Fibroblast of skin of scalp (primary cell): ENCODE data around the gene CRTC2.

Experiments used
- DNase-seq: peaks from one replicate; pipeline ENCODE4 v3.0.0-alpha.2; 2013

Gene CRTC2

DNA sequence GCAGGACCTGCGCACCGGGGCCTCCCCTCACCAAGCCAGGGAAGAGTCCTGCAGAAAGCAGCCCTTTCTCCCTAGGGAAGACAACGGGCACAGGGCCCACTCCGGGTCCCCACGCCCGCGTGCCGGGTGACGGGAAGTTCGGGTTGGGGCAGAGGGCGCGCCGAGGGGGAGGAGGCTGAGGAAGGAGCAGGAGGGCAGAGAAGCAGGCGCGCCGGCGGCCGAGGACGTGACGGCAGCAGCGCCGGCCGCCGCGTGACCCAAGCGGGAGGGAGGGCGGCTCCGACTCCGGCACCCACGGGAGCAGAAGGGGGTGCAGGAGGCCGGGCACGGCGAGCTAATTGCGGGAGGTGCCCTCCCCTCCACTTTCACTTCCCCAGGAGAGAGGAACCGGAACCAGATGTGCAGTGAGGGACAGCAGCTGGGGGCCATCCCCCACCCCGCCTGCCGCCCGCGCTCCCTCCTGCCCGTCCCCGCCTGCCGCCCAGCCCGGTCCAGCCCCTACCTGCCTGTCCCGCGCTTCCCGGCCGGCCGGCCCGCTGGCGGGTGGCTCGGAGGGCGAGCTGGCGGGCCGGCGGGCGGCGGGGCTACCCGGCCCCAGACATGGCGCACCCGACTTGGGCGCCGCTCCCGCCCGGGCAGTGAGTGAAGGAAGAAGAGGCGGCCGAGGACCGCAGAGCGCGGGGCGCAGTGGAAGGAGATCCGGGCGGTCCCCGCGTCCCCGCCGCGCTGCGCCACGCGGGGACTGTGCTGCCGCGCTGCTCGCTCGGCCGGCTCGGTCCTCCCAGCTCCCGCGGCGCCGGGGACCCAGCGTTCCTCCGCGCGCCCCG lies 12.4 kb downstream of the CRTC2 start:
- DNase-seq, result peak; percentile 49

DNA sequence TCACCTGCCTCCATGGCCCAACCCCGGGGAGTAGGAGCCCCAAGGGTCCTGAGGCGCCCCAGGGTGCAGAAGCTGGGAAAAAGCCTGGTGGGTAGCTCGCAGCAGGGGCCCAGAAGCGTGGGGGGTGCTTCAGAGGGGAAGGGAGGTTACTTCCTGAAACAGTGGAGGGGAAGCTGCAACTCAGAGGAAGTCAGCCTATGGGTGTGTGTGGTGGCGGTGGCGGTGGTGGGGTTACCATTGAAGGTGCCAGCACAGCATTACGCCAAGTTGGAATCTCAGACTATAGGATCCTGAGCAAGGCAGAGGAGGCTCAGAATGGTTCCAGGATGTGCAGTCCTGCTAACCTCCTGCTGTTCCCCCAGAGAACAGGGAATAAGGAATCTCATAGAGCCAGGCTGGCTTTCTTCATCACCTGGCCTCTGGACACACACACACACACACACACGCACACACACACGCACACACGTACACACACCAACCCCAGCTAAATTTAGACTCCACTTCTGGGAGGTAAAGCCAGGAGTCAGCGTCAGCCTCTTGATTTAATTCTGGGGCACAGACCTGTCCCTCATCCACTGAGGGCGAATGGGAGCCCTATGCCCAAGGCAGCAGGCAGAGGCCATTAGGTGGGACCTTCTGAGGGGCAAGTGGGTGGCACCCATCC lies 13.1 kb downstream of the CRTC2 start:
- no peak for DNase-seq

DNA sequence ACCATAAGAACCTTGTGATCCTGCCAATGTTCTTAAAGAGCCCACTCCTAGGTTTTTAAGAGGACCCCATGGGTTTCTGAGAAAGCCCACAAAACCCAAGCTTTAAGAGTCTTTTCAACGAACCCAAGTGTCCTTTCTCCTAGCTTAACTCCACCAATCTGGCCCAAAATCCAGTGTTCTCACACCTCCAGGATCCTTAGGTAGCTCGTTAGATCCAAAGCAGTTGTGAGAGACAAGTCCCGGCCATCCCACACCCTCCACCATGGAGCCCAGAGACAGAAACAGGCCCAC lies 13.6 kb downstream of the CRTC2 start:
- DNase-seq, result no peak

DNA sequence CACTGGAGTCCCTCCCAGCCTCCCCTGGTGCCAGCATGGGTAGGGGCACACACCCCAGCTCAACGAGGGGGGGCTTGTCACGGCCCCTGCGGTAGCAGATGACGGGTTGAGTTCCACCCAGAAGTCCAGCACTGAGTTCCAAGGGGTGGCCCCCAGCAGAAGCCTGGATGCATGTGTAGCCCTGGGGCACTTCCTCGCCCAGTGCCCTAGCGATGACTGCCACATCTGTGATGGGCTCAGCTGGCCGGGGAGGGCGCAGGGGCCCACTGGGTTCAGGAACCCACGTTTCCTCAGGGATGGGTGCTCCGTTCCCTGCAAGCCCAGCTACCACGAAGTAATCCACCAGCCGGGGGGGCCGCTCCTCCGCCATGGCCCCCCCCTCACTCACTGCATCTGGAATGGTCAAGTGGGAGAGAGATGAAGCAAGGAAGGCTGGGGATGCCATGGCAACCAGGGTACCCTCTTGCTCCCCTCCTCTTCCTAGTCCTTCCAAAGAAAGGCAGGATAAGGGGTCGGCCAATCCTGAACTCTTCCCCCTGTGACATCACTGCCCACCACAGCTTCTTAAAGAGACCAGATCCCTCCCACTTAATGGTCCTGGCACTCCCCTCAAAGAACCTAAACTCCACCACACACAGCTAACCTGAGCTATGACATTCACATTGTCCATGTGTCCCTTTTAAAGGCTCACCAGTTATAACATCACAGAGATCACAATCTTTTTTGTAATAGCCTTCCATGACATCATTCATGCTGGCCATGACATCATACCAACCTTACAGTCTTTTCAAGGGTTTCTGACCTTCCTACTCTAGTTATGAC lies 14.2 kb downstream of the CRTC2 start:
- DNase-seq, result no peak

DNA sequence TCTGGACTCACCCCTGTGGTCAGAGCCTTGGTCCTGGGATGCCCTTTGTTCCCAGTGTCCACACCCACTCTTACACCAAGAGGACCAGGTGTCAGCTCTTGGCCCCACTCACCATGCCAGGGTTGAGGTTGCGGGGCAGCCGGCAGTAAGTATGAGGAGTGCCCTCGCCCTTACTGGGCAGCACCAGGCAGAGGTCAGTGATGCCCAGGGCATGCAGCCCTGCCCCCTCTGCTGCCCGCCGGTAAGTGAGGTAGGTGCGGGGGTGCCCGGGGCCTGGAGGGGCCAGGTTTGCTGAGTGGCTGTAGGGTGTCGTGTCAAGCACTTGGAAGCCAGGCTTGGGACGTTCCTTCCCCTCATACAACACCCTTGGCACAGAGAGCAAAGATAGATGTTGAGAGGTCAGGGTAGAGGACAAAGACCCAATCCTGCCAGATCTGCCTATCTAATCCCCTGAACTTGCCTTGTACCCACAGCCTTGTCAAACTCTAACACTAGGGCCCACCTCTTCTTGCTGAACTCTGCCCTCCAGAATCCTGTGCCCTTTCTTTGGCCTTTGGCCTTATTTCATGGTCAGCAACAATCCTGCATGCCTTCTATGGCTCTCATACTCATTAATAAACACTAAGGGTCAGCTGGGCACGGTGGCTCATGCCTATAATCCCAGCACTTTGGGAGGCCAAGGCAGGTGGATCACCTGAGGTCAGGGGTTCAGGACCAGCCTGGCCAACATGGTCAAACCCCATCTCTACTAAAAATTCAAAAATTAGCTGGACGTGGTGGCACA lies 15.5 kb downstream of the CRTC2 start:
- DNase-seq, result no peak

DNA sequence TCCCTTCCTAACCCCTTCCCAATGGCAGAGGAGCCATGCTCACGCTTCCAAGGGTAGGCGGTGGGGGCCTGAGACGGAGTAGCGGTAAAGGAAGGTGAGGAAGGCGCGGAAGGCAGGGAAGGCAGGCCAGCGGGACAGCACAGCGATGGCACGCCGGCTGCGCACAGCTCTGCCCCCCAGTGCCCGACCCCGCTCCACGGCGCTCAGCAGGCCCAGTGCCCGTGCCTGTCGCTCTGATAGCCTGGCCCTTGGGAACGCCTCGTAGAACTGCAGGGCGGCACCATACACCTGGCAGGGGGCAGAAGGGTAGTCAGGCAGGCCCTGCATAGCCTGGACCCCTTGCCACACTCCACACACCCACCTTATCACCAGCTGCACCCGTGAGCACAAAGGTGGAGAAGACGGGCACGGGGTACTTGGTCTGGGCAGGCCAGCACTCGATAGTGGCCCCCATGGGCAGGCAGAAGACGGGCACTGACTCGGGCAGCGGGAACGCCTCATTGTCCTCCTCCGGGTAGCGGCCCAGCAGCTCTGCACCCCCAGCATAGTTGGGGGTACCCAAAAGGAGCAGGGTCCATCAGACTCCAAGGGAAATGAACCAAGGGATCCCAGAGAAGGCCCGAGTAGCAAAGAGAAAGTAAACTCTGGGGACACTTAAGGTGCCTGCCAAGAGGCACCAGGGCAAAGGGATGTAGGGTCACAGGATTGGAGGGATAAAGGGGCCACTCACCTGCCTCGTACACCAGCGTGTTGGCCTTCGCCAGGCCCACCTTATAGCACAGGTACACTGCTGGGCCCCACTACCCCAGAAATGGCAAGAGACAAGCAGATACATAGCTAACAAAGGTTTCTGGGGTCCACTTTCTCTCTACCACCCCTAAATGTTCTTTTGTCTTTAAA lies 16.3 kb downstream of the CRTC2 start:
- DNase-seq, result no peak

DNA sequence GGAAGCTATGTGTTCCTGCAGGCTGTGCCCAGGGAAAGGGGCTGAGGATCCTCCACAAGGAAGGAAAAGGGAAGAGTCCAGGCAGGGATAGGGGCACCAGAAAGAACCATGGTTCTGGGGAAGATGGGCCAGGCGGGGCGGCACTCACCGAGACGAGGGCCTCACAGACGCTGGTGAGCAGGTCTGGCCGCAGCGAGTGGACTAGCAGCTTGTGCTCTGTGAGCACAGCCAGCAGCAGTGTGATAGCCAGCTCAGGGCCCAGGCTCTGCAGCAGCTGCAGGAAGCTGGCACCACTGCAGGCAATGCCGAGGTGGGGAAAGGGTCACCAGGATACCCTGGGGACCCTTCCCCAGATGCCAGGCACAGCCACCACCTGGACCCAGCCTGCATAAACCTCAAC lies 17.7 kb downstream of the CRTC2 start:
- DNase-seq, result no peak

DNA sequence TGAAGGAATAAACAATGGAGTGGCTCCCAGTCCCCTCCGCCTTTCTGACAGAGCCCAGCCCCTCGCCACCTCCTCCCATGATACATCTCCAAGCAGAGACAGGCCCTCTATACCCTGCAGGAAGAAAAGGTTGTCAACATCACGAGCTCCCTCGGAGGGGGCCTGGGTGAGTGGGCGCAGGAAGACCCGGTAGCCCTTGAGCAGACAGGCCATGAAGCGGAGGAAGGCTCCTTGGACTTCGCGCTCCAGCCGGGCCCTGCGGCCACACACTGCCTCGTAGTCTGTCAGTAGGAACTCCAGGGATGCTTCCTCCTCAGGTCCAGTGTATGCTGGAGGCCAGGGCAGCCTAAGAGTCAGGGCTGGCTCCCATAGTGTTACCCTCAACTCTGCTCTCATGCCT lies 18.9 kb downstream of the CRTC2 start:
- no peak for DNase-seq

DNA sequence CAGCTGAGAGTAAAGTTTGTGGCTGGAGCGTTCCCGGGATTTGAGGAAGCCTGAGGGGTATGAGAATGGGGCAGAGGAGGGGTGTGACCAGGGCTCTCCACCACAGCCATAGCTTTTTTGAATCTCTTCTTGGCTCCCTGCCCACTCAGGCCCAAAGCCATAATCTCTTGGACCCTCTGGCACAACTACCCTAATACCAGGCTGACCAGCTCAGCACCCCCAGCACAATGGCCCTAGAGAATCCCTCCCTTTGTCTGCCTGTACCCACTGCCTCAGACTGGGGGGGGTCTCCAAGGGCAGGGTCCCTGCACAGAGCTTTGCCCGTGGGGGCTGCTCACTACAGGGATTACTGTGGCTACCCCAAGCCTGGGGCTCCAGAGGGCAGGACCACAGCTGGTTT lies 19.4 kb downstream of the CRTC2 start:
- DNase-seq, result no peak

DNA sequence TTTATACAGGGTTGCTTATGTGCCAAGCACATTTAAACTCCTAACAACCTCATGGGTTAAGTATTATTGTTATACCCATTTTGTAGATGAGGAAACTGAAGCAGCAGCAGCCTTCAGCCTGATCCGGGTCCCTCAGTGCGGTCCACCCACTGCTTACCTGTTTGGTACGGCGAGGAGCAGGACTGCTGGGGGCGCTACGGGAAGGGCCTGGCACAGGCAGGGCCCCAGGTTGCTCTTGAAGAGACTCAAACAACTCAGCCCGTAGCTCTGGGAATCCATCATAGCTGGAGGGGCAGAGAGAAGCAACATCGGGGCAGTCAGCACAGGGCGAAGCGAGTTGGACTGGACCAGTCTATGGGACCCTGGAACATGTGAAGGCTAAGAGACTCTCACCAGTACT lies 21.1 kb downstream of the CRTC2 start:
- DNase-seq, result no peak

DNA sequence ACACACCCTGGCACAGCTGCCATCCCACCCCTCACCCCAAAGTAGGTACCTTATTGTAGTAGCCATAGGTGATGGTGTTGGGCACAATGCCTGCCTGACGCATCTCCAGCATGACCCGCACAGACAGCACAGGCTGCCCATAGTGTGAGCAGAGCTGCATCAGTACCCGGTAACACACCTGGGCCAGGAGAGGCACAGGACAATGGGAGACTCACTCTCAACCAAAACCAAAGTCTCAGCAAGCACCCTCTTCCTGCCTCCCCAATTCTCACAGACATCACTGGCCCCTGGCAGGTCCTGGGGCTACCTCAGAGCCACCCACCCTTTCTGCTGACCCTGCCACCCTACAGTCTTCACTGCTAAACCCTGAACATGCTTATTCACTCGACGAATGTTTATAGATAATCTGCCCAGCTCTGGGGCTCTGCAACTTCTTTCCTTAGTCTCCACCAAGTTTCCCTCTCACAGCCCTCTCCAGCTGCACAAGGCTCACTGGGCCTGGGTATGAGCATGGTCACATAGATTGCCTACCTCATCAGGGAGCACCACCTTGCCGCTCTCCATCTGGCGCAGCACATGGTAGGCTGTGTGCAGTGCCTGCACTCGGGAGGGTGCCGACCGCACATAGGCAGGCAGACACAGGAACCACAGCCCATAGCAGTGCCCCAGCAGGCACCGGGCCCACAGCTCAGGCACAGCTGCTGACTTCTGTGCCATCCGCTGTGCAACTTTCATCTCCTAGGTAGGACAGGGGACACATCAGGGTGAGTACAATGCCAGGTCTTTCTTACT lies 22.2 kb downstream of the CRTC2 start:
- no peak for DNase-seq

DNA sequence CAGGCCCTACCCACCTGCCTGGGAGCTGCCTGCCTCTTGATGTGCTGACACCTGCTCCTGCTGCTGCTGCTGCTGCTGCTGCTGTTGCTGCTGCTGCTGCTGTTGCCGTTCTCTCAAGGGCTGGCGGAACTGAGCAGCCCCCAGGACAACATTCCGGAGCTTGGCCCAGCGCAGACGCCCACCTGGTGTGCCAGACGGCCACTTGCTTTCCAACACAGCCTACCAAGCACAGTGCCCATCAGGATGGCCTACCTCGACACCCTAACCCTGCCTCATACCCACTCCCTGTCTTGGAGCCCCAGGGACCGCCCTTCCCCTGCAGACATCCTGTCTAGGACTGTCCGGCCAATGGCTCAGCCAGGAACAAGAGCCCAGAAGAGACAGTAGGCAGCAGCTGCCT lies 23.7 kb downstream of the CRTC2 start:
- DNase-seq, result no peak

DNA sequence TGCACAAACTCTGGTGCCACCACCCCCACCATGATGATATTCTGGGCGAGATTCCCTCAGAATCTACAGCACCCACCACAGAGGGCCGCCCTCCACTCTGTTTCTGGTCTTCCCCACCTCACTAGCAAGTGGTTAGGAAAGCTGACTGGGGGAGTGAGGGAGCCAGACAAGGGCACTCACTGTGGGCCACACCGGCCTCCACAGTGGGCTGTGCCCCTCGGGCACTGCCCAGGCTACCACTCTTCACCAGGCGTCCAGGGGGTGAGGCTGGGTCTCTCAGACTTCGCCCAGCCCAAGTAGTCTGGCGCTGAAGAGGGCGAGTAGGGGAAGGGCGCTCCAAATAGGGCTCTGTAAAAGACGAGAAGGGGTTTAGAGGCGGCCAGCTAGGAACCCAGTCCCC lies 24.5 kb downstream of the CRTC2 start:
- no peak for DNase-seq

DNA sequence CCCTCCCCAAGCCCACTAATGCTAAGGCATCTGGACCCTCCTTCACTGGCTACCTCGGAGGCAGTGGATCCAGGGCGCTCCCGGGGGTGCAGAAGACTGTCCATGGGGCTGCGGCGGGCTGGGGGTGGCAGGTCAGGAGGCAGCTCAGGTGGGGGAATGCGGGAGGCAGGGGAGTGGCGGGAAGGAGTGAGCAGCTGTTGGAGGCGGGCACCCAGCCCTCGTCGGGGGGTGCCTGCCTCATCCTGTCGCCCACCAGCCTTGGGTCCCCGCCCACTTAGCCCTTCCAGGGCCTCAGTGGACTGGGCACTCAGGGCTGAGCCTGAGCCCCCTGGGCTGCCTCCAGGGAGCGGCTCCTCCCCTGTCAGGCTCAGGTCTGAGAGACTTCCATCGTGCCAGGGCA lies 25.0 kb downstream of the CRTC2 start:
- no peak for DNase-seq

DNA sequence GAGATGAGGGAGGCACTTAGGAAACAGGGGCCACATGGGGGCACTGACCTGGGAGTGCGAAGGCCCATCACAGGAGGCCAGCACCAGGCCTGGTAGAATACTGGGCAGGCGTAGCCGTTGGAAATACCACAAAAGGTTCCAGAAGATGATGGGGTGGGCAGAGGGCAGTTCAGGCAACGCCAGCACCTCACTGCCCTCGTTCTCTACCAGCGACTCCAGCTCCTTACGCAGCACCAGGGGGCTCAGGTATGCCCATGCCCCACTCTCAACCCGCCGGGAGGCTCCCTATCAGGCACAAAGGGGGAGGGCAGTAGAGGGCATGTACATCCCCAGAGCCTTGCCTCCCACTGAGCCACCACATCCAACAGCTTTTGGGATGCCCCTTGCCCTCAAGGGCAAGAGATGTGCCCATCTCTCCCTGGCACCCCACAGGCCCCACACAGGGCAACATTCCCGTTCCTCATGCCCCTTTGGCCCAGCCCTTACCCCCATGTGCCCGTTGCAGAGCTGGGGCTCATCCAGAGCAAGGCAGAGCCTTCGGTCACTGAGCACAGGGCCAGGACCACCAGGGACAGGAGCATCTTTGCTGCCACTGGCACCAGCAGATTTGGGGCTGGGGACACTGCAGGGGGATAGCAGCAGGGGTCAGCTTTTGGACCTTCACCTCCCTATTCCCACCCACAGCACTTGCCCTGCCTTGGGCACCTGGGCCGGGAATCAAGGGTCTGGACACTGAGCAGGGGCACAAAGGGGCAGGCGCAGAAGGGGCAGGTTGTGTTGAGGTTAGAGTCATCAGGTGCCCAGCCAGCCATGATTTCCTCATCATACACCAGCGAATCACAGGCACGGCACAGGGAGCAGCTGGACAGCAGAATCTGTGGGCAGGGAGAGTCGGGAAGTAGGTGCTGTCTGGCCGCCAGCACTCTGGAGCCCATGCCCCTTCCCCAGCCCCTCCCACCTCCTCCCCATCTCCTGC lies 26.0 kb downstream of the CRTC2 start:
- no peak for DNase-seq

DNA sequence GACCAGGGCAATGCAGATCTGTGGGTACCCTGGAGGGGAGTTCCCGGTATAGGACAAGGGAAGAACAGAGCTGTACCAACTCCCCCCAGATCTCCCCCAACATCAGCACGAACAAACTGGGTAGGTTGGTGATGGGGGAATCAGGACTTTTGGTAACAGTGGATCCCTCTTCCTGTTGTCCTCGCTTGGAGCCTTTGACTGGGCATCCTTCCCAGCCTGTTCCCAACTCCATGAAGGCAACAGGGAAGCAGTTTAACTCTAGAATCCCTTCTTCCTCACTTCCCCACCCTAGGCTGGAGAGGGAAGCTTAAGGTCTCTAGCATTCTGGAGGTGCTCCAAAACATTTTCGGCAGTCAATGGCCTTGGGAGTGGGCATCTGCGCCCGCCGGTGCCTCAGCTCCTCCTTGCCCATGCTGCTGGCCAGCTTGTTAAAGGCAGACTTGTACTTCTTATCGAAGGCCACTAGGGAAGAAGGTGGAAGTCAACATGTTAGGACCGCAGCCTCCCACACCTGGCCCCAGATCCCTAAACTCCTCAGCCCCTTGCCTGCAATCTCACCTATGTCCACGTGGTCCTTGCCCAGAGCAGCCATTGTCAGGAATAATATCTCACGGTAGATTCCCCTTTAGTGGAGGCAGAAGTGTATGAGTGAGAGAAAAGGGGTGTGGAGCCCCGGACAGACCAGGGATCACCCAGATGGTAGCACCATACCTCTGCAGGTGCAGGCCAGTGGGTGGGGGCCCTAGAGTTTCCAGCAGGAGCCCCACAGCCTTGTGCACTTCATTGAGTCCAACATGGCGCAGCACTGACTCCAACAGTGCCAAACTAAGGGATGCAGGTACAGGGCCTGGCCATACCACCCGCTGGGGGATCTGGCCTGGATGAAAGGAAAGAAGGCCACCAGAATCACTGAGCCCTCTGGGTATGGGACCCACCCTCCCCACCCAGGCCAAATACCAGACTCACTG lies 28.1 kb downstream of the CRTC2 start:
- no peak for DNase-seq

DNA sequence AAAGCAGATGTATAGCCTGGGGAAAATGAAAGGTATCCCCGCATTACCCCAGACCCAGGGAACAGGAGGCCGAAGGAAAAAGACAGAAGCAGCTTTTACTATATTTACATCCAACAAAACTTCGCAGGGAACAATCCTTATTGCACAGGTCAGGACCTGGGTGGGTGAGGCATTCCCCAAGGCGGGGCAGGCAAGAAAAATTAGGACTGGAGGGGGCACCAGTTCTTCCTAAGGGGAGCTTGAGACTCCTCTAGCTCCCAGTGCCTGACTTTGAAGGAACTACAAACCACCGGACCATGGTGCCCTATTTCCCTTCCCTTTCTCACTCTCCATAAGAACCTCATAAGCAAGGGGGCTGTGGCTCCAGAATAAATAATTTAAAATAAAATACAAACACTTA lies 29.0 kb downstream of the CRTC2 start:
- no peak for DNase-seq

DNA sequence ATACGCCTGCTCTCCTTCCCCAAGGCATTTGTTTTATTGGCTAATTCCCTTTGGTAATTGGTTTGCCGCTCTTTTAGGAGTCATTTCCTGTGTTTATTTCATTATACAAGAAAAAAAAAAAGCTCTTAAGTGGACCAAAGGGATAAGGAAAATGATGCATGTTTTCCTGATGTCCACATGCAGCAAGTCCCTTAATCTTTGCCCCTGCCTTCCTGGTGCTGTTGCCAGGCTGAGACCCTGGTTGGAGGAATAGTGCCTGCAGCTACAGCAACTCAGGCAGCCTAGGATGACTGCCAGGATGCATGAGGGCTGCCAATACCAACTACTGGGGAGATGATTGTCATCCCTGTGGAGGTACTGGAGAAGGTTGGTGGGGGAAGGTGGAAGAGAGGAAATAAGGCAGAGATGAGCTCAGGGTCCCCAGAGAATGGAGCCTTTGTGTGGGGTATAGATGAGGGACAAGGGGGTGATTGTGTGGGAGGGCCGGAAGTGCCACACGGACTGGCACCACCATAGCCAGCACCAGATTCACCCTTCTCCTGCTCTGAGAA lies 29.5 kb downstream of the CRTC2 start:
- DNase-seq, result no peak
